ENCODE data around the gene RAB11FIP4.

Gene RAB11FIP4

GRCh38 chr17:31581491-31581890, 190.0 kb downstream of the RAB11FIP4 start:
- no peak for TF ChIP-seq CTCF (IDR thresholded peaks at IDR 0.05; ENCODE audit: low read length, missing control alignments)
- DNase-seq (ENCODE audit: low read depth), result no peak

DNA sequence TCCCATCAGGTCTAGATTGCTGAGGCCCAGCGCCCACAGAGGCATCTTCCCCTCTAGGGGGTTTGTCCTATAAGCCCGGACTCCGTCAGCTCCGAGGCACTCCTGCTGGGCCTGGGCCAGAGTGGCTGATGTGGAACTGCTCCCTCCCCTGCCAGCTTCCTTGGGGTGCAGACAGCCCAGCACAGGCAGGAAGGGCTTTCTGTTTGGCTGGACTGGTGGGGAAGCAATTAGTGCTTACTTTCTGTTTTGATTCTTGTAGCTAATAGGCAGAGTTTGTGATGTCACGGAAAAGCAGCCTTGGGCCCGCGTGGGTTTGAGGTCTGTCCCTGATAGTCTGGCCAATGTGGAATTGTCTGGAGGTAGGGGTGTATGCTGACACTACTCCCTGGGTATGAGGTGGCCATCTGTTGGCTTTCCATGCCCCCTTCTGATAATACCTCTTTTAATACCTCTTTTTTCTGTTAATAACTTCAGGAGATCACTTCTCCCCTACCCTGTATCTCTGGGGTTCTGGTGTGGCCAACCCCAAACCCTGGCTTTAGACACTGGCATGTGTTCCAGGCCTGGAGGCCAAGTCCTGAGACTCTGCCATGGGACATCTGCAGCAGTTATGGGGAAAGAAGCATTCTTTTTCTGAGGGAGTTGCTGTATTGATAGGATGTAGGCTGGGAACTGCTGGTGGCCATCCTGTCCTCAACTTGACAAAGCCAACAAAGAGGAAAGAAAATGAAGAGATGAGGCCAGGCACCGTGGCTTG, 190.9 kb downstream of the RAB11FIP4 start:
- no peak for TF ChIP-seq CTCF (IDR thresholded peaks at IDR 0.05; ENCODE audit: low read length, missing control alignments)
- H3K4me3 ChIP-seq (replicated peaks; ENCODE audit: low read depth, low read length), result no peak overlapping the region
- peak; percentile 54 for DNase-seq (ENCODE audit: low read depth)

More at GRCh38 chr17:31581491-31581890, 190.0 kb downstream of the RAB11FIP4 start:
- H3K4me3 ChIP-seq (replicated peaks; ENCODE audit: low read depth, low read length), result peak overlapping the region; percentile 12

DNA sequence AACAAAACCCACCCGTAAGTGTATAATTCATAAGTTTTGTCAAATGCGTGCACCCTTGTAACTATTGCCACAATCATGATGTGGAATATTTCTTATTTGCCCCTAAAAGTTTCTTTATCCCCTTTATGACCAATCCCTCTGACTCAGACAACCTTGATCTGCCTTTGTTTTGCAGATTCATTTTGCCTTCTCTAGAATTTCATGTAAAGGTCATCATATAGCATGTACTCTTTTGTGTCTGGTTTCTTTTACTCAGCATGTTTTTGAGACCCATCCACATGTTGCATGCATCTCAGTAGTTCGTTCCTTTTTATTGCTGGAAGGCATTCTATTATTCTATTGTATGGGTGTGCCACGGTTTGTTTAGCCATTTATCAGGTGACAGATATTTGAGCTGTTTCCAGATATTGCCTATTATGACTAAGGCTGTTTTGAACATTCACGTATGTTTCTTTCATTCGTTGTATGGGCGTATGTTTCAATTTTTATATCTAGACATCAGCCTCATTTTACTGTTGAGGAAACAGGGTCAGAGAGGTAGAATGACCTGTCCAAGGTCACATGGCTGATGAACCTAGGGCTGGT, 192.4 kb downstream of the RAB11FIP4 start:
- DNase-seq (ENCODE audit: low read depth), result no peak
- TF ChIP-seq CTCF (IDR thresholded peaks at IDR 0.05; ENCODE audit: low read length, missing control alignments), result no peak
- H3K4me3 ChIP-seq (replicated peaks; ENCODE audit: low read depth, low read length), result no peak overlapping the region

DNA sequence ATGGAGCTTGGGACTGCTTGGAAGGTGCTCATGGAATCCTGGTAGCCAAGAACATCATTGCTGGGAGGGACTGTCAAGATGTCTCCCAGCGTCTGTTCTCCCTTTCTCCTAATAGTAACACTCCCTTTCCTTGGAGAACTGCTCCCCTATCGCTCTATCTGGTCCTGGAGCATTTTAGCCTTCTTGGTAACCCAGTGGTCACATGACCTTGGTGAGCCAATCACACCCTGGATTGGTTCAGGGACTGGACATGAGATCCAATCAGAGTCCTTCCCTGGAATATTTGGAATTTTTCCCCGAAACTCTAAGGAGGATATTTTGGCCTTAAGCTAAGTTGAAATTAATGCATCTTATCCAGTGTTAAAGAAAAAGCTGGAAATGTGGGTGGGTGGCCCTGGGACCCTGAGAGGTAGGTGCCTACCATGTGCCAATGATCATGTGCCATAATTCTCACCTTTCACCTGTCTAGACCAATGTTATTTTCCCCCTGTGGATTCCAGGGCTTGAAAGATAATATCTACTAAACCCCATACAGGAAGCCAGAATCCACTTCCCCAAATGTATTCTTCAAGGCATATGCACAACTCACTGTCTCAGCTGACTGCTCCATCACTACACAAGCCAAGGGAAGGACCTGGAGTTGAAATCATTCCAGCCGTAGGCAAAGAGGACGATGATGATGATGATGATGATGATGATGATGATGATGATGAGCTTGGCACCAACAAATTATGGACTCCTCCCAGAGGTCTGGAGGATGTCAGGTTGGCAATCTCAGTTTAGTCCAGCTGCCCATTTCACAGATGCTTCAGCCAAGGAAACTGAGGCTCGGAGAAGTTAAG, 193.2 kb downstream of the RAB11FIP4 start:
- no peak overlapping the region for H3K4me3 ChIP-seq (replicated peaks; ENCODE audit: low read depth, low read length)
- no peak for DNase-seq (ENCODE audit: low read depth)
- no peak for TF ChIP-seq CTCF (IDR thresholded peaks at IDR 0.05; ENCODE audit: low read length, missing control alignments)

GRCh38 chr17:31585280-31585630, 193.8 kb downstream of the RAB11FIP4 start:
- TF ChIP-seq CTCF (IDR thresholded peaks at IDR 0.05; ENCODE audit: low read length, missing control alignments), result no peak
- no peak for DNase-seq (ENCODE audit: low read depth)
- H3K4me3 ChIP-seq (replicated peaks; ENCODE audit: low read depth, low read length), result no peak overlapping the region

DNA sequence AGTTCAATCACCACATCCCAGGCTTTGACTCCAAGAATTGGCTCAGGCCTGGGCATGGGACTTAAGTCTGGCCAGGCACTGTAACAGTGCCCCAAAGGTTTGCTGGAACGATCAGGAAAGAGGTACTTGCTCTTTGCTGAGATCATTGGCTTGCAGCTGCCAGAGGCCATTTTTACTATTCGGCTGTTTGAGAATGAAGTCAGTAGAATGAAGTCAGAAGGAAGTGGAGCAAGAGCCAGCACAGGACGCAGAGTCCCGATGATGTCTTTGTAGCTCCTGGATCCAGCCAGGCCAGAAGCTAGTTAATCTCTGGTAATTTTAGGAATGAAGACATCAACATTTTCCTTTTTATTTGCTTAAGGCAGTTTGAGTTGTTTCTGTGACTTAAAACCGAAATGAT, 195.5 kb downstream of the RAB11FIP4 start:
- TF ChIP-seq CTCF (IDR thresholded peaks at IDR 0.05; ENCODE audit: low read length, missing control alignments), result no peak

More for the DNA sequence above, 195.5 kb downstream of the RAB11FIP4 start:
- DNase-seq (ENCODE audit: low read depth), result peak; percentile 49
- H3K4me3 ChIP-seq (replicated peaks; ENCODE audit: low read depth, low read length), result no peak overlapping the region

Measured in fibroblast of pulmonary artery (primary cell).